ENCODE data around the gene CLEC4F.

CLEC4F gene

GRCh38 chr2:70785137-70785911 lies 35.1 kb downstream of the CLEC4F start:
- DNase-seq (ENCODE audit: low read depth) = no peak

- DNase-seq (ENCODE audit: low read depth) = no peak
These were observed 36.1 kb downstream of the CLEC4F start for GRCh38 chr2:70784320-70784719.

GRCh38 chr2:70779911-70780545 lies 40.4 kb downstream of the CLEC4F start:
- no peak for DNase-seq (ENCODE audit: low read depth)

GRCh38 chr2:70779491-70779890 lies 40.9 kb downstream of the CLEC4F start:
- DNase-seq (ENCODE audit: low read depth) = no peak

- DNase-seq (ENCODE audit: low read depth) = no peak
These were observed 41.7 kb downstream of the CLEC4F start for GRCh38 chr2:70778676-70779075.

GRCh38 chr2:70777450-70777849 lies 42.9 kb downstream of the CLEC4F start:
- no peak for DNase-seq (ENCODE audit: low read depth)

- DNase-seq (ENCODE audit: low read depth) = no peak
These were observed 44.1 kb downstream of the CLEC4F start for GRCh38 chr2:70776266-70776665.

GRCh38 chr2:70775141-70775540 lies 45.3 kb downstream of the CLEC4F start:
- no peak for DNase-seq (ENCODE audit: low read depth)

GRCh38 chr2:70772486-70773155 lies 47.8 kb downstream of the CLEC4F start:
- DNase-seq (ENCODE audit: low read depth) = no peak

GRCh38 chr2:70771446-70771845 lies 49.0 kb downstream of the CLEC4F start:
- DNase-seq (ENCODE audit: low read depth) = no peak

- DNase-seq (ENCODE audit: low read depth) = no peak
These were observed 50.9 kb downstream of the CLEC4F start for GRCh38 chr2:70769450-70769849.

GRCh38 chr2:70768590-70769085 lies 51.8 kb downstream of the CLEC4F start:
- no peak for DNase-seq (ENCODE audit: low read depth)

GRCh38 chr2:70767699-70768589 lies 52.5 kb downstream of the CLEC4F start, which contains the start of gene ADD2:
Gene ADD2 (minus strand): TSS chr2:70768200. CDS start chr2:70706408, 61,792 bp downstream.
- DNase-seq (ENCODE audit: low read depth) = no peak

GRCh38 chr2:70767079-70767698 lies 53.2 kb downstream of the CLEC4F start:
- DNase-seq (ENCODE audit: low read depth) = no peak

GRCh38 chr2:70766357-70767078 lies 53.9 kb downstream of the CLEC4F start:
- no peak for DNase-seq (ENCODE audit: low read depth)

GRCh38 chr2:70765507-70765906 lies 54.9 kb downstream of the CLEC4F start:
- no peak for DNase-seq (ENCODE audit: low read depth)

- DNase-seq (ENCODE audit: low read depth) = no peak
These were observed 61.0 kb downstream of the CLEC4F start for GRCh38 chr2:70759446-70759845.

Measured in stimulated activated CD8-positive, alpha-beta memory T cell treated with anti-CD3 and anti-CD28 coated beads, Interleukin-7, amount 100 ng/mL, for 24 hours (primary cell).